ENCODE results near the gene OR1J2.

The OR1J2 gene

GRCh38 chr9:122552812-122553211 is 42.2 kb downstream of the OR1J2 start, which contains the start of gene OR1N2:
Gene OR1N2 (plus strand): TSS chr9:122553112. CDS start chr9:122553212, 100 bp downstream.
- Histone ChIP-seq H3K36me3 (ENCODE audit: control insufficient read depth, low read depth, low read length) (no peaks in the 10 kb centered on the region), H3K4me1 (ENCODE audit: control insufficient read depth, low read depth, low read length) (no peaks in the 10 kb centered on the region), H3K4me3 (ENCODE audit: low read length) (no peak within 1 kb of the TSS), H3K9me3 (ENCODE audit: control insufficient read depth, low read depth, low read length) (peaks cover 53% of the 10 kb centered on the region), H3K27ac (ENCODE audit: low read length) (no peak within 1 kb of the TSS), H3K9ac (ENCODE audit: low read length) (no peak within 1 kb of the TSS), H3K27me3 (ENCODE audit: control insufficient read depth, insufficient read depth, low read length) (no peaks in the 10 kb centered on the region)

Data from iPS-18a (cell line).